WTC11 (cell line): ENCODE data around the gene RIMKLB.

ENCODE experiments used
- ATF3 ChIP-seq: sonication (generic); formaldehyde crosslinking; conservative IDR thresholded peaks from 2 replicates; pipeline ENCODE4 v1.8.1; 2022; ENCODE audit warnings: mild to moderate bottlenecking, missing genetic modification reagents
- CREM ChIP-seq: sonication (generic); formaldehyde crosslinking; IDR thresholded peaks from 2 replicates; pipeline ENCODE4 v1.8.1; 2022; ENCODE audit warnings: mild to moderate bottlenecking, missing genetic modification reagents, moderate library complexity
- CTCF ChIP-seq: fragments of 200-600 bp; IDR thresholded peaks from 2 replicates; pipeline ENCODE4 v1.8.0; 2022; ENCODE audit warnings: antibody characterized with exemption
- ETV6 ChIP-seq: sonication (generic); formaldehyde crosslinking; IDR thresholded peaks from 2 replicates; pipeline ENCODE4 v1.8.1; 2022; ENCODE audit warnings: mild to moderate bottlenecking, missing genetic modification reagents
- FOXP1 ChIP-seq: sonication (generic); formaldehyde crosslinking; IDR thresholded peaks from 2 replicates; pipeline ENCODE4 v1.8.0; 2022; ENCODE audit warnings: missing genetic modification reagents, mild to moderate bottlenecking, moderate library complexity, borderline replicate concordance
- JUN ChIP-seq: sonication (generic); formaldehyde crosslinking; IDR thresholded peaks from 2 replicates; pipeline ENCODE4 v1.8.0; 2023; ENCODE audit warnings: mild to moderate bottlenecking, missing genetic modification reagents
- NR2C2 ChIP-seq: sonication (generic); formaldehyde crosslinking; IDR thresholded peaks from 2 replicates; pipeline ENCODE4 v1.8.0; 2022; ENCODE audit warnings: mild to moderate bottlenecking, missing genetic modification reagents
- PRDM15 ChIP-seq: sonication (generic); formaldehyde crosslinking; IDR thresholded peaks from 2 replicates; pipeline ENCODE4 v1.8.0; 2022; ENCODE audit warnings: missing genetic modification reagents
- RELA ChIP-seq: sonication (generic); formaldehyde crosslinking; IDR thresholded peaks from 2 replicates; pipeline ENCODE4 v1.8.1; 2022; ENCODE audit warnings: missing genetic modification reagents, mild to moderate bottlenecking, borderline replicate concordance
- TP53 ChIP-seq: sonication (generic); formaldehyde crosslinking; IDR thresholded peaks from 2 replicates; pipeline ENCODE4 v1.8.1; 2023; ENCODE audit warnings: mild to moderate bottlenecking, missing genetic modification reagents
- USF2 ChIP-seq: sonication (generic); formaldehyde crosslinking; IDR thresholded peaks from 2 replicates; pipeline ENCODE4 v1.8.1; 2023; ENCODE audit warnings: mild to moderate bottlenecking, missing genetic modification reagents, moderate library complexity
- ZNF281 ChIP-seq: sonication (generic); formaldehyde crosslinking; IDR thresholded peaks from 2 replicates; pipeline ENCODE4 v1.8.0; 2023; ENCODE audit warnings: mild to moderate bottlenecking, missing genetic modification reagents
- ZNF416 ChIP-seq: fragments of 250-450 bp; sonication (Bioruptor Pico); IDR thresholded peaks from 2 replicates; pipeline ENCODE4 v1.9.0; 2021; ENCODE audit warnings: mild to moderate bottlenecking, inconsistent platforms

- TF ChIP-seq PRDM15 (no peak; the same call in 1 of the 2 replicates), TP53 (CRISPR knock-in tag) (no peak), ZNF416 (no peak), CTCF (no peak), RELA (CRISPR knock-in tag) (no peak), ATF3 (CRISPR knock-in tag) (no peak), ETV6 (CRISPR knock-in tag) (no peak), JUN (no peak), USF2 (CRISPR knock-in tag) (no peak), ZNF281 (no peak), FOXP1 (CRISPR knock-in tag) (0 out of 2 replicates have a peak, but pooled peaks have one; percentile 35), CREM (CRISPR knock-in tag) (no peak), NR2C2 (CRISPR knock-in tag) (no peak)
Observed at GRCh38 chr12:8697476-8698131, at the start of gene RIMKLB.
